IPS-NIHi7 (cell line): Measurements from ENCODE around the gene PDGFD.

Experiments used
- DNase-seq: peaks from one replicate; pipeline ENCODE4 v3.0.0; 2012; ENCODE audit warnings: mixed read lengths; ENCODE audit errors: extremely low spot score

The PDGFD gene

GRCh38 chr11:103920449-103920848 is 243.5 kb downstream of the PDGFD start:
- DNase-seq: no peak

- DNase-seq: no peak
Observed at GRCh38 chr11:103910721-103911120, 253.2 kb downstream of the PDGFD start.

- no peak for DNase-seq
Observed at GRCh38 chr11:103907548-103908455, 256.1 kb downstream of the PDGFD start.

DNA sequence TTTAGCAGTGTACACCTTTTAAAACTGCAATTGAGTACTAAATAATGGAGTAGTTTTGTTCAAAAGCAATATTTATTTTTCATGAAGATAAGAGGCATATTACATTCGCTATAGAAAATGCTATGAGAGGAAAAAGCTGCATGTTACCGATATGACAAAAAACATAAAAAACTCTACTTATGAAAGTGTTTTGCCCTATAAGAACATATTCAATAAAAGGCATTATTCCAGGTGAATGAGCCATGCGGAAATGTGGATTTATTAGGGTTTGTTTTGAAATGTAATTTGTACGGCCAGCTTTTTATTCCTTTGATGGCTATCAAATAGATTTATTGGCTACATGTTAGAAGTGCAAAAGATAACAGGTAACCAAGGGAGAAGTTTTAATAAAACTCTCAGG is 256.8 kb downstream of the PDGFD start:
- DNase-seq: no peak

GRCh38 chr11:103906291-103906867 is 257.6 kb downstream of the PDGFD start:
- no peak for DNase-seq

GRCh38 chr11:103904324-103904667 is 259.7 kb downstream of the PDGFD start:
- no peak for DNase-seq

- no peak for DNase-seq
Observed at GRCh38 chr11:103903621-103904323, 260.2 kb downstream of the PDGFD start.

DNA sequence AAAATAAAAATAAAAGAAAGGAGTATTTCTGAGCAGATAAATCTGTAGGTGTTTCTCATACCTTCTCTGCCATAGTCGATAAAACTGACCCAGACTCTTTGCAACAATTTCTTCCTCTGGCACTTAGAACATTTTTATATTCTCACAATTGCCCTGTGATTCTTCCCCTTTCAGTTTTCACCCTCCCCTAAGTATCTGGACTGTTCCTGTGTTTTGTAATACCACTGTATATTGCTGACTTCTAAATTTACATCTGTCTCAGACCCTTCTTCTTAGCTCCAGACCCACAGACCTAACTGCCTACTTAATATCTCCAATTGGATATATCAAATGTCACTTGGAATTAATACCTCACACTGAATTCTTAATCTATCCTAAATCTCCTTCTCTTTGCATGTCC is 261.0 kb downstream of the PDGFD start:
- DNase-seq: no peak

DNA sequence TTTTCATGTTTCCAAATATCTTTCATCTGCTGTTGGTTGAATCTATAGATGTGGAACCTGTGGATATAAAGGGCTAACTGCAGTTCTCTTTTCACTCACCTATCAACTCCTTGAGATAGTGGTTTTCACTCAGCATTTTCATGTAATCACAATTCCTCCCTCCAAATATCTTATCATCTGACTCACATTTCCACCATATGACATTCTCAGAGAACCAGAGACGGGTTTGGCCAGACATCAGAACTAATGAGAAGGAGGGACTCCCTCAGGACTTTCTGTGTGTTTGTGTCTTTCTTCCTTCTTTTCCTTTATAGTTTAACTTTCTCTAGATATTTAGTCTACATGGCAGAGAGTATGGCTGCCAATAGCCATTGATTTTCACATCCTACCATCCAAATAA is 262.3 kb downstream of the PDGFD start:
- no peak for DNase-seq

DNA sequence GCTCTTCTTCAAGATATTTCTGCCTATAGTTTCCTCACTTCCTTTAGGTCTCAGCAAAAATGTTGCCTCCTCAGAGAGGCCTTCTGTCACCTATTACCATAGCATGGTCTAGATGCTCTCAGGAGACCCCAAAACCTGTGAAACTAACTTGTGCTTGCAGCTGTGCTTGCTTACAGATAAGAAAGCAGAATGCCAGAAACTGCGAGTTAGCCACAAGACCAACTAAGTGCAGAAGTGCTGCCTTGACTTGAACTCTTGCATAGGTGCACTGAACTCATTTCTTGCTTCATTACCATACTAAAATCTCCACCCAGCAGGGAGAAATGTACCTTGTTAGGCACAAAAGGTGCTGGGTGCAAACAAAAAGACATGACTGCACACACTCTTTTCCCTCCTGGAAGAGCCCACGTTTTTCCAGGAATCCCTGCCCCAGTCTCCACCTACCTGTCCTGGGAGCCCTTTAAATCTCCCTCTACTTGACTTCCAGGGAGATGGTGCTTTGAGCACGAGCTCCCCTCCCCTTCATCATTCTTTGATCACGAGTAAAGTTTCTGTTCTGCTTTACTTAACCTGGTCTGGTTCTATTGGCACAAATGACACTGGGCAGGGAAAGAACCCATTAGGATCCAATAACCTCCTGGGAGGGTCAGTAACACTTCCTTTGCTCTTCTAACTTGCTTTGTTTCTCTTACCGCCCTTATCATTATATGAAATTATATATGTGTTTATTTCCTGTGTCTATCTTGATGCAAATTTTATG is 265.2 kb downstream of the PDGFD start:
- DNase-seq: no peak

DNA sequence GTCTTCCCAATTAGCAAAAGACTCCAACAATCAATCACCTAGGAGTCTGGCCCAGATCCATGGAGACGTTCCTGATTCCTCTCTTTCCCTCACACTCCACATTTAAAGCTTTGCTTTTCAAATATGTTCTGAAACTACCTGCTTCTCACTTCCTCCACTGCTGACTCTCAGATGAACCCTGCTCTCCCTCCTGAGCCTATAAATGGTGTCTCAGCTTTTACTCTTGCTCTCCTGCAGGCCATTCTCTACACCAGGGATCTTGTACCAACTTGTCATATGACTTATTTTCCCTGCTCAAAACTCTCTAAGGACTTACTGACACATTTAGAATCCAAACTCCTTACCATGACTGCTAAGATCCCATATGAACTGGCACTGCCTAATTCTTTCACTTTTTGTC is 265.9 kb downstream of the PDGFD start:
- DNase-seq: no peak

DNA sequence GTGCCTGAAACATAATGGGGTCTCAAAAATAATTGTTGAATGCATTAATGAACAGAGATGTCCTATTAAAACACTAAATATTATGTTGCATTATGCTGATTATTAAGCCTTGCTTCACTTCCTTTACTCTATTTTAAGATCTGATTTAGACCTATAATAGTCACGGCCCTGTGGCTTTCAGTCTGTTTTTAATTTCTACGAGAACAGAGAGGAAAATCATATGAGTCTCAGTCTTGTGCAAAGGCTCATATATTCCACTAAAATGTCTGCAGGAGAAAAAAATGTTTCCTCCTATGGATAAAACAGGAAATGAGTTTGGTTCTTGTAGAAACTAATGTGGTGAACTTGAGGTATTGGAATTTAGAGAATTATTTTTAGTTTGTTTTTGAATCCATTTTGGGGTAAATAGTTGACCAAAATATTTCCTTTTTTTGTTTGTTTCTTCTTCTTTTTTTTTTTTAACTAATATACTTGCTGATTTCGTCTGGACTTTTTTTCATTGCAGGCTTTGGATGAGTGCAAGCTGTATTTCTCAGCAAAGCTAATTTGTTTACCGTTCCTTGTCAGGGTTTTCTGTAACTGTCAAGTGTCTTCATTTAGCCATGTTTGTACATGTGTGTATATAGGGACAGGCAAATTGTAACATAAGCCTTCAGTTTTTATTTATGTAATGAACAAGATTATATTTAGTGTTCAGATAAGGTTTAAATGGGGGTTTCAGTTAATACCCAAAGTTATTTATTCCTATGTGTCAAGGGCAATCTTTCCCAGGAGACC is 266.6 kb downstream of the PDGFD start:
- DNase-seq: no peak

GRCh38 chr11:103895106-103895505 is 268.8 kb downstream of the PDGFD start:
- DNase-seq: no peak

GRCh38 chr11:103894673-103895072 is 269.3 kb downstream of the PDGFD start:
- no peak for DNase-seq

DNA sequence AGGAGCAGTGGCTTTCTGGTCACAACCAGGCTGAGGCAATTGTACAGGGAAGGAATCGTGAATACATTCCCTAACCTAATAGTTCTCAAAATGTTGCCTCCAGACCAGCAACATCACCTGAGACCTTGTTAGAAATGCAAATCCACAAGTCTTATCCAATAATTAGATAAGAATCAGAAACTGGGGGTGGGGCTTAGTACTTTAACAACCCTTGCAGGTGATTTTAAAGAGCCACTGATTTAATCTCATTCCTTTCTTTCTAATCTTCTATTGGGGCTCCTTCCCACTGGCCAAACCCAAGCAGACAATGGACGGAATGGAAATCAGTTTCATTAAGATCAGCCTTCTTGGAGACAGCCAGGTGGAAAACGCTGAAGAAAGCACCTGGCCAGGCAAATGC is 269.9 kb downstream of the PDGFD start:
- DNase-seq: no peak

DNA sequence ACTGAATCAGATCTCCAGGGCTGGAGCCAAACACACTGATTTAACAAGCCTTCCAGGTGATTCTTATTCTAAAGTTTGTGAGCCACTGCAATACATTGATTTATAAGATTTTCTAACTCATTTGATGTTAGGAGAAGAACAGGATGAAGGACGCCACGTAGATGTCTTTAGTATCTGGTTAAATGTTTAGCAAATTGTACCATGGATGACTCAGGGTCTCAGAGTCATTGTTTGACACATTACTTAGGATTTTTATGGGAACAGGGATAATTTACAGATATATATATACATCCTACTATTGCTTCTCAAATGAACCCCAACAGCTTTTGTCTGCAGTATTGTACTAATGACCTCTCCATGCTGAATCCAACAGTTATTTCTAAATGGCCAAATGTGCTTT is 270.6 kb downstream of the PDGFD start:
- DNase-seq: no peak

GRCh38 chr11:103892603-103893002 is 271.3 kb downstream of the PDGFD start:
- DNase-seq: peak; percentile 63

DNA sequence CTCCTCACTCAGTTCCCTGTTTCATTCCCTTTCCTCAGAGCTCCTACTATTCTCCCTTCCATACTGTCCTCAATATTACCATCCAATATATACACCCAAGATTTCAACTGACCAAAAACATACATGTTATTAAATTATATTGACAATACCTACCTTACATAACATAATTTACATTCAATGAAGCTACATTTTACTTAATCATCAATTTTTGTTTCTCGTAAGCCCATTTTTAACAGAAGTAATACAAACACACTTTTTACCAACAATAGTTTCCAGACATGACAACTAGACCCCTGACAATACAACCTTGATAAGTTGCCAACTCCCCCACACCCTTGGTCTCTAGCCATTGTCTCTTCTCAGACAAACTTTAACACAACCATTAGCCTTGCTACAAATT is 273.3 kb downstream of the PDGFD start:
- DNase-seq: no peak

- no peak for DNase-seq
Observed at GRCh38 chr11:103889679-103890078, 274.3 kb downstream of the PDGFD start.

DNA sequence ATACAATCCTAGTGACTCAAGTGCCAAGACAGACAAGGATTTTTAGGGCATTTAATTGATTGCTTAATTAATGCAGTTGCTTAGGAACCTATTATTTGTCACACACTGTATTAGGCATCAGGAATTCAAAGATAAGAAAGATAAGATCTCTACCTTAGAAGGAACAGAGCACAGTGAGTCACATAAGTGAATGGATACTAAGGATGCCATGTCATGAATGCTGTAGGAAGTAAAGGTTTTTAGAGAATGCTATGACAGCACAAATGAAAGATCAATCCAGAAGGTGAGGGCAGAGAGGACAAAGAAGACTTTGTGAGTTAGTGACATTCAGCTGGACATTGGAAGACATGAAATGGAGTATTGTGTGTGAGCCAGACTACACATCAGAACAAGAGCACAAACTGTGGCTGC is 275.4 kb downstream of the PDGFD start:
- DNase-seq: no peak

GRCh38 chr11:103887001-103887658 is 276.8 kb downstream of the PDGFD start:
- DNase-seq: no peak
